HepG2 (cell line): ENCODE data around the gene PHYH. TPM values are rescaled to one million over a fixed set of nuclear protein-coding genes. Genes with fewer than 3 reads are reported as not detected.

ENCODE experiments used
- ARID4A ChIP-seq: sonication (generic); formaldehyde crosslinking; IDR thresholded peaks from 2 replicates; pipeline ENCODE4 v1.5.0; 2020; ENCODE audit warnings: mild to moderate bottlenecking, missing genetic modification reagents, borderline replicate concordance
- DDIT3 ChIP-seq: sonication (generic); formaldehyde crosslinking; IDR thresholded peaks from 2 replicates; pipeline ENCODE4 v1.4.0; 2020; ENCODE audit warnings: mild to moderate bottlenecking, missing genetic modification reagents
- ELF3 ChIP-seq: IDR thresholded peaks from 2 replicates; pipeline ENCODE4 v1.6.1; 2016; ENCODE audit warnings: missing genetic modification reagents, missing compliant biosample characterization
- FOSL1 ChIP-seq: sonication (generic); formaldehyde crosslinking; IDR thresholded peaks from 2 replicates; pipeline ENCODE4 v1.9.0; 2021; ENCODE audit warnings: missing genetic modification reagents, borderline replicate concordance
- FOXJ3 ChIP-seq: sonication (generic); formaldehyde crosslinking; IDR thresholded peaks from 2 replicates; pipeline ENCODE4 v1.4.0; 2020; ENCODE audit warnings: missing genetic modification reagents, mild to moderate bottlenecking, borderline replicate concordance
- GABPA ChIP-seq, 2 experiments: IDR thresholded peaks; 2 replicates each; pipeline ENCODE4 v1.6.1; 2011 to 2016; ENCODE audit warnings: low read depth in 2 of 2, low read length in 1 of 2, missing biosample characterization in 1 of 2, missing genetic modification characterization in 1 of 2
- HNRNPL ChIP-seq: fragments of 200-400 bp; formaldehyde crosslinking; IDR thresholded peaks from 2 replicates; pipeline ENCODE4 v1.6.1; 2017; ENCODE audit warnings: mild to moderate bottlenecking, low read depth, low read length
- ISL2 ChIP-seq: sonication (generic); formaldehyde crosslinking; IDR thresholded peaks from 2 replicates; pipeline ENCODE4 v1.5.0; 2020; ENCODE audit warnings: missing genetic modification reagents
- KLF9 ChIP-seq: IDR thresholded peaks from 2 replicates; pipeline ENCODE4 v1.6.1; 2016; ENCODE audit warnings: low read depth
- MEF2D ChIP-seq: sonication (generic); formaldehyde crosslinking; IDR thresholded peaks from 2 replicates; pipeline ENCODE4 v1.5.1; 2020; ENCODE audit warnings: mild to moderate bottlenecking, missing genetic modification reagents
- MTA1 ChIP-seq: sonication (generic); formaldehyde crosslinking; IDR thresholded peaks from 2 replicates; pipeline ENCODE4 v1.4.0; 2020; ENCODE audit warnings: missing genetic modification reagents, mild to moderate bottlenecking, borderline replicate concordance
- POLR2A ChIP-seq, 2 experiments: IDR thresholded peaks; 2 replicates each; pipeline ENCODE4 v1.6.1; 2011; ENCODE audit warnings: low read depth in 2 of 2, low read length in 2 of 2, mild to moderate bottlenecking in 1 of 2, moderate library complexity in 1 of 2; ENCODE audit not compliant: insufficient read depth in 1 of 2
- ZNF460 ChIP-seq: sonication (generic); formaldehyde crosslinking; IDR thresholded peaks from 2 replicates; pipeline ENCODE4 v1.5.1; 2020; ENCODE audit warnings: missing genetic modification reagents, mild to moderate bottlenecking, borderline replicate concordance
- ZNF713 ChIP-seq: sonication (generic); formaldehyde crosslinking; IDR thresholded peaks from 2 replicates; pipeline ENCODE4 v1.4.0; 2020; ENCODE audit warnings: mild to moderate bottlenecking, missing genetic modification reagents
- ZNF790 ChIP-seq: sonication (generic); formaldehyde crosslinking; IDR thresholded peaks from 2 replicates; pipeline ENCODE4 v1.8.0; 2022; ENCODE audit warnings: missing genetic modification reagents, mild to moderate bottlenecking, borderline replicate concordance
- polyA plus RNA-seq, 8 experiments: library from polyadenylated mRNA; depleted of rRNA in 3 of 8; stranded (reverse) in 7 of 8; unstranded in 1 of 8; fragments of >200 nt; fragmentation: Illumina TruSeq in 4 of 8; extraction: Trizol in 4 of 8; gene quantifications; 2 replicates each; pipeline versions ENCODE4 v1.2.1 to v1.2.3, GENCODE V29; 2011 to 2016; ENCODE audit warnings: low read depth in 4 of 8, missing spikeins in 1 of 8, mixed read lengths in 1 of 8; ENCODE audit not compliant: insufficient read depth in 1 of 8
- total RNA-seq, 5 experiments: library from RNA; depleted of rRNA; stranded (reverse); fragments of >200 nt; fragmentation: Illumina TruSeq; extraction: Trizol; gene quantifications; 2 replicates each; pipeline ENCODE4 v1.2.3, GENCODE V29; 2016; ENCODE audit warnings: low read depth in 1 of 5
- TF ChIP-seq, protein P1 (sequence below): sonication (generic); formaldehyde crosslinking; IDR thresholded peaks from 2 replicates; pipeline ENCODE4 v1.5.0; 2020; ENCODE audit warnings: mild to moderate bottlenecking, missing genetic modification reagents, borderline replicate concordance
- TF ChIP-seq, protein P2 (sequence below): sonication (generic); formaldehyde crosslinking; IDR thresholded peaks from 2 replicates; pipeline ENCODE4 v1.4.0; 2020; ENCODE audit warnings: mild to moderate bottlenecking, missing genetic modification reagents

PHYH gene
- total and polyA plus RNA-seq, 2 of the 13 experiments (the other 11 are each of a cell fraction or from before 2014, with no cell fraction given): 27.2 to 34.5 TPM

GRCh38 chr10:13271552-13272163 lies 28.2 kb downstream of the PHYH start (continued):
- peak; percentile 53; the same call in 1 of the 2 replicates for TF ChIP-seq ARID4A (CRISPR knock-in tag)
- no peak for TF ChIP-seq DDIT3 (CRISPR knock-in tag)
- no peak for TF ChIP-seq FOXJ3 (CRISPR knock-in tag)
- TF ChIP-seq GABPA (IDR thresholded peaks at IDR 0.05; ENCODE audit: low read depth, low read length): no peak
- TF ChIP-seq GABPA (CRISPR knock-in tag; IDR thresholded peaks at IDR 0.05; ENCODE audit: low read depth): no peak
- TF ChIP-seq, protein P1, sequence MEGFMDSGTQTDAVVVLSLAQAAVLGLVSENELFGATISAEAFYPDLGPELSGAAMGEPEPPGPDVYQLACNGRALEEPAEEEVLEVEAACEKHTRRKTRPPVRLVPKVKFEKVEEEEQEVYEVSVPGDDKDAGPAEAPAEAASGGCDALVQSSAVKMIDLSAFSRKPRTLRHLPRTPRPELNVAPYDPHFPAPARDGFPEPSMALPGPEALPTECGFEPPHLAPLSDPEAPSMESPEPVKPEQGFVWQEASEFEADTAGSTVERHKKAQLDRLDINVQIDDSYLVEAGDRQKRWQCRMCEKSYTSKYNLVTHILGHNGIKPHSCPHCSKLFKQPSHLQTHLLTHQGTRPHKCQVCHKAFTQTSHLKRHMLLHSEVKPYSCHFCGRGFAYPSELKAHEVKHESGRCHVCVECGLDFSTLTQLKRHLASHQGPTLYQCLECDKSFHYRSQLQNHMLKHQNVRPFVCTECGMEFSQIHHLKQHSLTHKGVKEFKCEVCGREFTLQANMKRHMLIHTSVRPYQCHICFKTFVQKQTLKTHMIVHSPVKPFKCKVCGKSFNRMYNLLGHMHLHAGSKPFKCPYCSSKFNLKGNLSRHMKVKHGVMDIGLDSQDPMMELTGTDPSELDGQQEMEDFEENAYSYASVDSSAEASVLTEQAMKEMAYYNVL (CRISPR knock-in tag): 0 out of 2 replicates have a peak, but pooled peaks have one; percentile 23
- TF ChIP-seq ZNF460 (CRISPR knock-in tag): no peak
- TF ChIP-seq MTA1 (CRISPR knock-in tag): peak; percentile 73; the same call in 1 of the 2 replicates
- TF ChIP-seq KLF9 (CRISPR knock-in tag): no peak
- TF ChIP-seq HNRNPL: no peak
- TF ChIP-seq, protein P2, sequence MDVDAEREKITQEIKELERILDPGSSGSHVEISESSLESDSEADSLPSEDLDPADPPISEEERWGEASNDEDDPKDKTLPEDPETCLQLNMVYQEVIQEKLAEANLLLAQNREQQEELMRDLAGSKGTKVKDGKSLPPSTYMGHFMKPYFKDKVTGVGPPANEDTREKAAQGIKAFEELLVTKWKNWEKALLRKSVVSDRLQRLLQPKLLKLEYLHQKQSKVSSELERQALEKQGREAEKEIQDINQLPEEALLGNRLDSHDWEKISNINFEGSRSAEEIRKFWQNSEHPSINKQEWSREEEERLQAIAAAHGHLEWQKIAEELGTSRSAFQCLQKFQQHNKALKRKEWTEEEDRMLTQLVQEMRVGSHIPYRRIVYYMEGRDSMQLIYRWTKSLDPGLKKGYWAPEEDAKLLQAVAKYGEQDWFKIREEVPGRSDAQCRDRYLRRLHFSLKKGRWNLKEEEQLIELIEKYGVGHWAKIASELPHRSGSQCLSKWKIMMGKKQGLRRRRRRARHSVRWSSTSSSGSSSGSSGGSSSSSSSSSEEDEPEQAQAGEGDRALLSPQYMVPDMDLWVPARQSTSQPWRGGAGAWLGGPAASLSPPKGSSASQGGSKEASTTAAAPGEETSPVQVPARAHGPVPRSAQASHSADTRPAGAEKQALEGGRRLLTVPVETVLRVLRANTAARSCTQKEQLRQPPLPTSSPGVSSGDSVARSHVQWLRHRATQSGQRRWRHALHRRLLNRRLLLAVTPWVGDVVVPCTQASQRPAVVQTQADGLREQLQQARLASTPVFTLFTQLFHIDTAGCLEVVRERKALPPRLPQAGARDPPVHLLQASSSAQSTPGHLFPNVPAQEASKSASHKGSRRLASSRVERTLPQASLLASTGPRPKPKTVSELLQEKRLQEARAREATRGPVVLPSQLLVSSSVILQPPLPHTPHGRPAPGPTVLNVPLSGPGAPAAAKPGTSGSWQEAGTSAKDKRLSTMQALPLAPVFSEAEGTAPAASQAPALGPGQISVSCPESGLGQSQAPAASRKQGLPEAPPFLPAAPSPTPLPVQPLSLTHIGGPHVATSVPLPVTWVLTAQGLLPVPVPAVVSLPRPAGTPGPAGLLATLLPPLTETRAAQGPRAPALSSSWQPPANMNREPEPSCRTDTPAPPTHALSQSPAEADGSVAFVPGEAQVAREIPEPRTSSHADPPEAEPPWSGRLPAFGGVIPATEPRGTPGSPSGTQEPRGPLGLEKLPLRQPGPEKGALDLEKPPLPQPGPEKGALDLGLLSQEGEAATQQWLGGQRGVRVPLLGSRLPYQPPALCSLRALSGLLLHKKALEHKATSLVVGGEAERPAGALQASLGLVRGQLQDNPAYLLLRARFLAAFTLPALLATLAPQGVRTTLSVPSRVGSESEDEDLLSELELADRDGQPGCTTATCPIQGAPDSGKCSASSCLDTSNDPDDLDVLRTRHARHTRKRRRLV: no peak
- 0 out of 4 replicates have a peak, but pooled peaks of 1 of the 2 experiments have one; percentile 33 for TF ChIP-seq POLR2A (IDR thresholded peaks at IDR 0.05; ENCODE audit: insufficient read depth in 1 of 2, low read depth in 2 of 2, low read length in 2 of 2)
- TF ChIP-seq ELF3 (CRISPR knock-in tag): peak; percentile 17; the same call in 1 of the 2 replicates
- TF ChIP-seq ISL2 (CRISPR knock-in tag): no peak
- TF ChIP-seq MEF2D: no peak
- TF ChIP-seq FOSL1 (CRISPR knock-in tag): no peak
- TF ChIP-seq ZNF790 (CRISPR knock-in tag): no peak
- no peak for TF ChIP-seq ZNF713 (CRISPR knock-in tag)
